Right atrium auricular region (tissue), 2 donors: ENCODE data around the gene OSGIN1. TPM values are rescaled to one million over a fixed set of nuclear protein-coding genes. Genes with fewer than 3 reads are reported as not detected.

Experiments used
- DNase-seq: peaks from one replicate; pipeline ENCODE4 v3.0.0-alpha.2; 2019; ENCODE audit warnings: low spot score
- H3K27ac ChIP-seq, 2 donors: fragments of 200-600 bp; sonication (generic); 1 replicate in 1 of 2; 2 replicates in 1 of 2; pipeline ENCODE4 v1.5.1; 2016 to 2019
- H3K27me3 ChIP-seq, 2 donors: fragments of 200-600 bp; sonication (generic); one replicate each; pipeline versions ENCODE4 v1.5.1 to v1.6.0; 2017 to 2019
- H3K36me3 ChIP-seq: fragments of 200-600 bp; sonication (generic); one replicate; pipeline ENCODE4 v1.5.1; 2016
- H3K4me1 ChIP-seq, 2 donors: fragments of 200-600 bp; sonication (generic); one replicate each; pipeline versions ENCODE4 v1.5.1 to v1.6.0; 2017 to 2019
- H3K4me3 ChIP-seq, 2 donors: fragments of 200-600 bp; sonication (generic); 1 replicate in 1 of 2; 2 replicates in 1 of 2; pipeline ENCODE4 v1.5.1; 2017 to 2019; ENCODE audit warnings: mild to moderate bottlenecking in 1 of 2, moderate library complexity in 1 of 2
- H3K9me3 ChIP-seq, 2 donors: fragments of 200-600 bp; sonication (generic); one replicate each; pipeline ENCODE4 v1.5.1; 2019
- CTCF ChIP-seq, 2 donors: fragments of 200-600 bp; sonication (generic); IDR thresholded peaks; one replicate each; pipeline ENCODE4 v1.5.1; 2019; ENCODE audit warnings: antibody characterized with exemption in 2 of 2
- total RNA-seq, 2 donors: library from RNA; depleted of rRNA; stranded (reverse); fragments of >200 nt; gene quantifications; one replicate each; pipeline ENCODE4 v1.1.0, GENCODE V29; 2016

Gene OSGIN1
- total RNA-seq, 2 donors from 2014 or later, result 6.0 to 6.5 TPM

DNA sequence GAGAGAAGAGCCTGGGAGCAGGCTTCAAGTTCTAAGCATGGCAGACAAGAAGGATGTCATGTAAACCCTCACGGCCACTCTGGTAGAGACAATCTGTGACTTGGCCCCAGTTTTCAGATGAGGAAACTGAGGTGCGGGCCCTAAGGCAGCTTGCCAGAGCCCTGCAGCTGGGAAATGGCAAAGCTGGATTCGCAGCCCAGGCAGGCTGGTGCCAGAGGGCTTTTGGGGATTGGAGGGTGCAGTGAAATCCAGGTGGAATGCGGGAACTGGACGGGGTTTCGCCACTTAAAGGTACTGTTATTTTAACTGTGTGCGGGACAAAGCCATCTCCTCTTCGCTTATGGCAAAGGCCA is 477 bp upstream of the OSGIN1 start:
- Histone ChIP-seq H3K9me3 (no peaks in the 10 kb centered on the region), H3K27ac (peak overlapping the region; percentile 92 to 98), H3K4me1 (peaks cover 0 to 37% of the 10 kb centered on the region in 2 donors), H3K36me3 (no peaks in the 10 kb centered on the region), H3K27me3 (no peaks in the 10 kb centered on the region), H3K4me3 (peak overlapping the region in 1 of 2 donors; percentile 70)
- no peak for TF ChIP-seq CTCF (IDR thresholded peaks at IDR 0.05)
- no peak for DNase-seq

DNA sequence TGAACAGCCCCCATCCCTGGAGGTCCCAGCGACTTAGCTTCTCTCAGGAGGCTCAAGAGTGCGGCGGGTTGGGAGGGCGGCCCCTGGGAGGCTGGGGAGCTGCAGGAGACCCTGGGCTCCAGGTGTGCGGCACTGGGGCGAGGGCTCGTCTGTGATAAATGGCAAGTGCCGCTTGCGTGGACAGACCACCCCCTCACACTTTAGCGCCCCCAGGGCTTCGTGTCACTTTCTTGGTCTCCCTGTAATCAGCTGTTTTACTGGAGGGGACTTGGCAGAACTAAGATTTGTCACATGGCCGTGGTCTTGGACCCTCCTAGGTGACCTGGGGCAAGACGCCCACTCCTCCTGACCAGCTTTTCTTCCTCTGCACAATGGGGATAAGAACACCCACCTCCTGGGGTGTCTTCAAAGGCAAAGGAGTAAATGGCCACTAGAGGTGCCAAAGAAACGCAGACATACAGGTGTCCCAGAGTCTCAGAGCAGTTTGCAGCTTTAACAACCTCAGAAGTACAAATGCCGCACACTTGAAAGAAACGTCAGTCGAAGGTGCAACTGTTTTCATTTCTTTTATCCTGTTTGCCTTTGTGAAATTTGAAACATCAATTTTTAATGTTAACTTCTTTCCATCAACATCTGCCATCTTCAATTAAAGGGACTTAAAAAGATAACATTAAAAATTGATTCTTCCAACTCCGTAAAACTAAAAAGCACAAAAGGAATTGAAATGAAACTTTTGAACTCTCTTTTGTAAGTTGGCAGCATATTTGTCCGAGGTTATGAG is 946 bp downstream of the OSGIN1 start:
- peak overlapping the region; percentile 92 to 98 for H3K27ac ChIP-seq
- peaks cover 0 to 37% of the 10 kb centered on the region in 2 donors for H3K4me1 ChIP-seq
- H3K27me3 ChIP-seq, result no peaks in the 10 kb centered on the region
- no peak for DNase-seq
- no peaks in the 10 kb centered on the region for H3K9me3 ChIP-seq
- peak; percentile 20 to 52 for TF ChIP-seq CTCF (IDR thresholded peaks at IDR 0.05)
- H3K36me3 ChIP-seq, result peaks cover 1% of the 10 kb centered on the region
- H3K4me3 ChIP-seq, result peak overlapping the region; percentile 54 to 70

DNA sequence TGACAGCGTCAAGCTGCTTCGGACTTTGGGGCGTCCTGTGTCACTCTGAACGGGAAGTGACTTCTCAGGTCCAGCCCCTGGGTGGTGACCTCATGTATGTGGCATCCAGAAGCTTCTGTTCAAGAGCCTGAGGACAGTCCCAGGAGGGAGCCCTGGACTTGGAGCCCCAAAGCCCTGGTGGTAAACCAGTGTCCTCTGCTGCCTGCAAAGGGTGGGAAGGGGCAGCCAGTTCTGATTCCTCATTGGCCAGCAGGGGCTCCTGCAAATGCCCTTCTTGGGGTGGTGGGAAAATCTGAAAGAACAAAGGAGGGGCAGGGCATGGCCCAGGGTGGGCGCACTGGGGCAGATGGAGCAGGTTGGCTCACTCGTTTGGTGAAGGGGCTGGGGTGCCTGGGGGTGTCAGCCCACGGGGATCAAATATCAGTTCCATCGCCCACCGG is 1.6 kb downstream of the OSGIN1 start:
- Histone ChIP-seq H3K4me3 (peak overlapping the region in 1 of 2 donors; percentile 70), H3K27me3 (no peaks in the 10 kb centered on the region), H3K4me1 (peaks cover 0 to 37% of the 10 kb centered on the region in 2 donors), H3K27ac (peak overlapping the region; percentile 92 to 98), H3K9me3 (no peaks in the 10 kb centered on the region), H3K36me3 (peaks cover 8% of the 10 kb centered on the region)
- peak; percentile 80 for DNase-seq
- no peak for TF ChIP-seq CTCF (IDR thresholded peaks at IDR 0.05)

GRCh38 chr16:83955218-83956130 is 2.4 kb downstream of the OSGIN1 start:
- Histone ChIP-seq H3K4me3 (no peak overlapping the region), H3K36me3 (peaks cover 16% of the 10 kb centered on the region), H3K4me1 (peaks cover 0 to 37% of the 10 kb centered on the region in 2 donors), H3K27me3 (no peaks in the 10 kb centered on the region), H3K9me3 (no peaks in the 10 kb centered on the region), H3K27ac (peak overlapping the region in 1 of 2 donors; percentile 98)
- no peak for TF ChIP-seq CTCF (IDR thresholded peaks at IDR 0.05)
- peak; percentile 71 for DNase-seq

DNA sequence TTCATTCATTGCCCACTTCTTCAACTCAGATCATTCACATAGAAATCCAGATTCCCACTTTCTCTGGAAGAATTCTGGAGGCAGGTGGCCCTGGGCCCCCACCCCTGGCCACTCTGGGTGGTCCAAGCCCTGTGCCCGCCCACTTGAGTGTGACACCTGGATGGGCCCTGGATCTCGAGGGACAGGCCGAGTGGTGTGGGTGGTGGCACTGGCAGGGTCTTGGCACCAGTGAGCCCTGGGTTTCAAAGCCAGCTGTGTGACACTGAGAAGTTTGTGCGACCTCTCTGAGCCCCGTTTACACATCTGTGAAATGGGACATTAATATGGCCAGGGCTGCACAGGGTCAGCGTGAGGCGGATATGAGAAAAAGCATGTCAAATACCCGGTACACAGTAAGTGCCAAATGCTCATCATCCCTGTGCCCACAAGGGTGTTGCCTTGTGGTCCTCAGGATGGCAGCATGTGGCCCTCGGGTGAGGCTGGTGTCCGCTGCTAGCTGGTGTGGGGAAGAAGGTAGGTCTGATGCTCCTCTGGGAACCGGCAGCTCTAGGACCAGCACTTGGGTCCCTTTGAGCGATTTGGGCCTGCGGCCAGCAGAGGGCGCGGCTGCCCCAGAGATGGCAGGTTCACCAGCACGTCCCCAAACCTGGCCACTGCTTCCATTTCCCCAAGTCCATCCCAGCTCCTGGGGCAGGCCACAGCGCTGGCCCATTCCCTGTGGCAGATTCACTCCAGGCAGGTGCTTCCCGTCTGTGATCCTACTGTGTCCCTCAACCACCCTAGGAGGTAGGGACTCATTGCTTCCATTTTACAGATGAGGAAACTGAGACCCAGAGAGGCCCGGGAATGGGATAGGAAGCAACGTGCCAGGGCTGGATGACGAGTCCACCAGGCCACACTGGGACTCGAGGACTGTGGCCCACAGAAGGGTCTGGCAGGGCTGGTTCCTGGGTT is 3.6 kb downstream of the OSGIN1 start:
- Histone ChIP-seq H3K27ac (no peak overlapping the region), H3K9me3 (no peaks in the 10 kb centered on the region), H3K27me3 (no peaks in the 10 kb centered on the region), H3K4me1 (peaks cover 0 to 37% of the 10 kb centered on the region in 2 donors), H3K4me3 (no peak overlapping the region), H3K36me3 (peaks cover 25% of the 10 kb centered on the region)
- DNase-seq, result peak; percentile 86
- TF ChIP-seq CTCF (IDR thresholded peaks at IDR 0.05), result peak; percentile 67 to 79
